HEK293 (cell line): ENCODE results near the gene ACER3.

Experiments used
- CTCF ChIA-PET: fragments of 350-600 bp; formaldehyde crosslinking; extraction: SDS; loops from one replicate; lab custom pipeline; 2021; ENCODE audit warnings: antibody characterized with exemption; lab: Yijun Ruan, JAX
- POLR2A ChIA-PET: fragments of 300-600 bp; formaldehyde crosslinking; extraction: SDS; loops from one replicate; lab custom pipeline; 2020; ENCODE audit warnings: antibody characterized with exemption, inconsistent platforms; lab: Yijun Ruan, JAX
- H3K27ac ChIP-seq: fragments of 200-500 bp; sonication (Bioruptor generic); 2 replicates; pipeline ENCODE4 v1.5.1; 2014; ENCODE audit warnings: low read depth, low read length, control low read depth, inconsistent platforms; ENCODE audit errors: extremely low read depth
- H3K36me3 ChIP-seq, 2 experiments: fragments of 200-500 bp in 1 of 2; sonication (Bioruptor generic) in 1 of 2; 1 replicate in 1 of 2; 2 replicates in 1 of 2; pipeline ENCODE4 v1.5.1; 2014 to 2017; ENCODE audit warnings: inconsistent platforms in 2 of 2, low read length in 2 of 2; ENCODE audit not compliant: control insufficient read depth in 2 of 2, insufficient read depth in 1 of 2
- H3K4me1 ChIP-seq: fragments of 200-500 bp; sonication (Bioruptor generic); 2 replicates; pipeline ENCODE4 v1.5.1; 2014; ENCODE audit warnings: mild to moderate bottlenecking, low read length, inconsistent platforms; ENCODE audit not compliant: control insufficient read depth, insufficient read depth
- H3K4me3 ChIP-seq: 2 replicates; pipeline ENCODE4 v1.5.1; 2011; ENCODE audit warnings: low read depth, mild to moderate bottlenecking, control low read depth, low read length, moderate library complexity
- H3K9me3 ChIP-seq: fragments of 200-500 bp; sonication (Bioruptor generic); 2 replicates; pipeline ENCODE4 v1.5.1; 2014; ENCODE audit warnings: low read depth, low read length, inconsistent platforms; ENCODE audit not compliant: control insufficient read depth, insufficient read depth
- TSHZ1 ChIP-seq: fragments of 450-650 bp; formaldehyde crosslinking; IDR thresholded peaks from 2 replicates; pipeline ENCODE4 v1.5.1; 2016; ENCODE audit warnings: missing biosample characterization, missing genetic modification characterization, borderline replicate concordance
- ZBTB8A ChIP-seq: fragments of 450-650 bp; formaldehyde crosslinking; IDR thresholded peaks from 2 replicates; pipeline ENCODE4 v1.5.1; 2016; ENCODE audit warnings: missing biosample characterization, missing genetic modification characterization
- ZNF10 ChIP-seq: fragments of 450-650 bp; formaldehyde crosslinking; IDR thresholded peaks from 2 replicates; pipeline ENCODE4 v1.5.1; 2017; ENCODE audit warnings: missing biosample characterization, missing genetic modification characterization
- ZNF132 ChIP-seq: fragments of 450-650 bp; formaldehyde crosslinking; IDR thresholded peaks from 2 replicates; pipeline ENCODE4 v1.5.1; 2017; ENCODE audit warnings: missing biosample characterization, missing genetic modification characterization, borderline replicate concordance
- ZNF148 ChIP-seq: fragments of 450-650 bp; formaldehyde crosslinking; IDR thresholded peaks from 2 replicates; pipeline ENCODE4 v1.5.0; 2017; ENCODE audit warnings: missing biosample characterization, missing genetic modification characterization, borderline replicate concordance
- ZNF202 ChIP-seq: fragments of 450-650 bp; formaldehyde crosslinking; IDR thresholded peaks from 2 replicates; pipeline ENCODE4 v1.5.1; 2016; ENCODE audit warnings: missing biosample characterization, missing genetic modification characterization, borderline replicate concordance
- ZNF239 ChIP-seq: fragments of 450-650 bp; formaldehyde crosslinking; IDR thresholded peaks from 2 replicates; pipeline ENCODE4 v1.5.1; 2016; ENCODE audit warnings: missing biosample characterization, missing genetic modification characterization
- ZNF280C ChIP-seq: fragments of 450-650 bp; formaldehyde crosslinking; IDR thresholded peaks from 2 replicates; pipeline ENCODE4 v1.5.1; 2016; ENCODE audit warnings: missing biosample characterization, missing genetic modification characterization
- ZNF311 ChIP-seq: fragments of 450-650 bp; formaldehyde crosslinking; IDR thresholded peaks from 2 replicates; pipeline ENCODE4 v1.5.1; 2017; ENCODE audit warnings: missing biosample characterization, missing genetic modification characterization, borderline replicate concordance
- ZNF433 ChIP-seq: fragments of 450-650 bp; formaldehyde crosslinking; IDR thresholded peaks from 2 replicates; pipeline ENCODE4 v1.5.1; 2016; ENCODE audit warnings: missing biosample characterization, missing genetic modification characterization, low read depth
- ZNF560 ChIP-seq: fragments of 450-650 bp; formaldehyde crosslinking; IDR thresholded peaks from 2 replicates; pipeline ENCODE4 v1.5.1; 2017; ENCODE audit warnings: missing biosample characterization, missing genetic modification characterization, borderline replicate concordance
- ZNF561 ChIP-seq: fragments of 450-650 bp; IDR thresholded peaks from 2 replicates; pipeline ENCODE4 v1.5.1; 2018; ENCODE audit warnings: missing biosample characterization, missing genetic modification characterization, borderline replicate concordance
- ZNF624 ChIP-seq: fragments of 450-650 bp; formaldehyde crosslinking; IDR thresholded peaks from 2 replicates; pipeline ENCODE4 v1.5.1; 2017; ENCODE audit warnings: missing biosample characterization, missing genetic modification characterization
- ZNF639 ChIP-seq: fragments of 450-650 bp; formaldehyde crosslinking; IDR thresholded peaks from 2 replicates; pipeline ENCODE4 v1.5.1; 2016; ENCODE audit warnings: missing biosample characterization, missing genetic modification characterization
- ZNF660 ChIP-seq: fragments of 450-650 bp; IDR thresholded peaks from 2 replicates; pipeline ENCODE4 v1.5.1; 2018; ENCODE audit warnings: missing biosample characterization, mild to moderate bottlenecking, missing genetic modification characterization
- ZXDB ChIP-seq: fragments of 450-650 bp; formaldehyde crosslinking; IDR thresholded peaks from 2 replicates; pipeline ENCODE4 v1.5.1; 2016; ENCODE audit warnings: missing biosample characterization, missing genetic modification characterization
- TF ChIP-seq, protein P1 (sequence below): fragments of 450-650 bp; formaldehyde crosslinking; IDR thresholded peaks from 2 replicates; pipeline ENCODE4 v1.5.1; 2016; ENCODE audit warnings: missing biosample characterization, missing genetic modification characterization, borderline replicate concordance
- TF ChIP-seq, protein P2 (sequence below): fragments of 450-650 bp; formaldehyde crosslinking; IDR thresholded peaks from 2 replicates; pipeline ENCODE4 v1.5.1; 2016; ENCODE audit warnings: missing biosample characterization, missing genetic modification characterization

Gene ACER3

GRCh38 chr11:76902121-76903014, 41.6 kb downstream of the ACER3 start (continued):
- TF ChIP-seq, protein P1, sequence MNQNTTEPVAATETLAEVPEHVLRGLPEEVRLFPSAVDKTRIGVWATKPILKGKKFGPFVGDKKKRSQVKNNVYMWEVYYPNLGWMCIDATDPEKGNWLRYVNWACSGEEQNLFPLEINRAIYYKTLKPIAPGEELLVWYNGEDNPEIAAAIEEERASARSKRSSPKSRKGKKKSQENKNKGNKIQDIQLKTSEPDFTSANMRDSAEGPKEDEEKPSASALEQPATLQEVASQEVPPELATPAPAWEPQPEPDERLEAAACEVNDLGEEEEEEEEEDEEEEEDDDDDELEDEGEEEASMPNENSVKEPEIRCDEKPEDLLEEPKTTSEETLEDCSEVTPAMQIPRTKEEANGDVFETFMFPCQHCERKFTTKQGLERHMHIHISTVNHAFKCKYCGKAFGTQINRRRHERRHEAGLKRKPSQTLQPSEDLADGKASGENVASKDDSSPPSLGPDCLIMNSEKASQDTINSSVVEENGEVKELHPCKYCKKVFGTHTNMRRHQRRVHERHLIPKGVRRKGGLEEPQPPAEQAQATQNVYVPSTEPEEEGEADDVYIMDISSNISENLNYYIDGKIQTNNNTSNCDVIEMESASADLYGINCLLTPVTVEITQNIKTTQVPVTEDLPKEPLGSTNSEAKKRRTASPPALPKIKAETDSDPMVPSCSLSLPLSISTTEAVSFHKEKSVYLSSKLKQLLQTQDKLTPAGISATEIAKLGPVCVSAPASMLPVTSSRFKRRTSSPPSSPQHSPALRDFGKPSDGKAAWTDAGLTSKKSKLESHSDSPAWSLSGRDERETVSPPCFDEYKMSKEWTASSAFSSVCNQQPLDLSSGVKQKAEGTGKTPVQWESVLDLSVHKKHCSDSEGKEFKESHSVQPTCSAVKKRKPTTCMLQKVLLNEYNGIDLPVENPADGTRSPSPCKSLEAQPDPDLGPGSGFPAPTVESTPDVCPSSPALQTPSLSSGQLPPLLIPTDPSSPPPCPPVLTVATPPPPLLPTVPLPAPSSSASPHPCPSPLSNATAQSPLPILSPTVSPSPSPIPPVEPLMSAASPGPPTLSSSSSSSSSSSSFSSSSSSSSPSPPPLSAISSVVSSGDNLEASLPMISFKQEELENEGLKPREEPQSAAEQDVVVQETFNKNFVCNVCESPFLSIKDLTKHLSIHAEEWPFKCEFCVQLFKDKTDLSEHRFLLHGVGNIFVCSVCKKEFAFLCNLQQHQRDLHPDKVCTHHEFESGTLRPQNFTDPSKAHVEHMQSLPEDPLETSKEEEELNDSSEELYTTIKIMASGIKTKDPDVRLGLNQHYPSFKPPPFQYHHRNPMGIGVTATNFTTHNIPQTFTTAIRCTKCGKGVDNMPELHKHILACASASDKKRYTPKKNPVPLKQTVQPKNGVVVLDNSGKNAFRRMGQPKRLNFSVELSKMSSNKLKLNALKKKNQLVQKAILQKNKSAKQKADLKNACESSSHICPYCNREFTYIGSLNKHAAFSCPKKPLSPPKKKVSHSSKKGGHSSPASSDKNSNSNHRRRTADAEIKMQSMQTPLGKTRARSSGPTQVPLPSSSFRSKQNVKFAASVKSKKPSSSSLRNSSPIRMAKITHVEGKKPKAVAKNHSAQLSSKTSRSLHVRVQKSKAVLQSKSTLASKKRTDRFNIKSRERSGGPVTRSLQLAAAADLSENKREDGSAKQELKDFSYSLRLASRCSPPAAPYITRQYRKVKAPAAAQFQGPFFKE (tag by site-specific recombination): no peak
- TF ChIP-seq, protein P2, sequence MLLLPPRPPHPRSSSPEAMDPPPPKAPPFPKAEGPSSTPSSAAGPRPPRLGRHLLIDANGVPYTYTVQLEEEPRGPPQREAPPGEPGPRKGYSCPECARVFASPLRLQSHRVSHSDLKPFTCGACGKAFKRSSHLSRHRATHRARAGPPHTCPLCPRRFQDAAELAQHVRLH (tag by site-specific recombination): no peak
- TF ChIP-seq ZNF624 (no peak), ZNF202 (no peak), ZNF660 (tag by site-specific recombination) (no peak), ZNF132 (tag by site-specific recombination) (no peak), ZNF239 (tag by site-specific recombination) (no peak), ZBTB8A (tag by site-specific recombination) (no peak)
- TF ChIP-seq, all 188 proteins: peak for 0

- no peak for TF ChIP-seq ZNF10 (tag by site-specific recombination)
- no peak for TF ChIP-seq ZNF433 (tag by site-specific recombination)
- TF ChIP-seq TSHZ1 (tag by site-specific recombination): no peak
- no peak for TF ChIP-seq ZNF561 (tag by site-specific recombination)
- no peak for TF ChIP-seq ZNF280C (tag by site-specific recombination)
- no peak for TF ChIP-seq ZNF311 (tag by site-specific recombination)
- TF ChIP-seq ZXDB (tag by site-specific recombination): no peak
- no peak for TF ChIP-seq ZNF148 (tag by site-specific recombination)
- no peak for TF ChIP-seq ZNF560 (tag by site-specific recombination)
- no peak for TF ChIP-seq ZNF639 (tag by site-specific recombination)
- Histone ChIP-seq H3K9me3 (no peaks in the 10 kb centered on the region), H3K4me1 (no peaks in the 10 kb centered on the region), H3K27ac (no peak overlapping the region), H3K36me3 (no peaks in the 10 kb centered on the region), H3K4me3 (no peak overlapping the region)
- CTCF ChIA-PET: interaction anchor here (0.7 to 2.3 kb wide), 2 partner anchors 15 to 16 kb away, joined by 3 to 14 read pairs; no protein-coding TSS in a partner anchor
- POLR2A ChIA-PET: no interaction called here
These were observed 42.6 kb downstream of the ACER3 start for GRCh38 chr11:76903325-76903724.
